ENCODE data around the gene ADAM22. TPM values are rescaled to one million over a fixed set of nuclear protein-coding genes. Genes with fewer than 3 reads are reported as not detected.

ADAM22 gene
- total and polyA plus RNA-seq, 2 of the 4 experiments (the other 2 are of a cell fraction): 0.03 to 0.18 TPM

GRCh38 chr7:88223265-88223664 is 289.2 kb downstream of the ADAM22 start:
- Histone ChIP-seq H4K5ac (ENCODE audit: low read depth, low read length) (no peak overlapping the region), H3K23ac (ENCODE audit: low read depth, low read length) (no peak overlapping the region), H2BK120ac (ENCODE audit: low read depth, low read length) (no peak overlapping the region), H3K4me3 (ENCODE audit: insufficient read depth, low read depth, low read length) (no peak overlapping the region), H3K36me3 (ENCODE audit: control insufficient read depth, insufficient read depth, low read length) (no peaks in the 10 kb centered on the region), H2AK5ac (ENCODE audit: low read depth, low read length) (no peak overlapping the region), H3K56ac (ENCODE audit: extremely low read depth, insufficient read depth, low read length) (no peak overlapping the region), H2AK9ac (replicated peaks; ENCODE audit: low read depth, low read length, poor library complexity) (no peak overlapping the region), H3K4ac (ENCODE audit: low read depth, low read length) (no peak overlapping the region), H4K20me1 (ENCODE audit: insufficient read depth, low read length) (no peaks in the 10 kb centered on the region), H2BK15ac (ENCODE audit: low read depth, low read length) (no peak overlapping the region), H3K27me3 (ENCODE audit: control insufficient read depth, insufficient read depth, low read length) (no peaks in the 10 kb centered on the region), H4K91ac (ENCODE audit: insufficient read depth, low read depth, low read length) (no peak overlapping the region), H3K9me3 (ENCODE audit: control insufficient read depth, insufficient read depth, low read length) (no peaks in the 10 kb centered on the region), H2BK5ac (ENCODE audit: low read depth, low read length, poor library complexity, severe bottlenecking) (no peak overlapping the region), H2BK20ac (ENCODE audit: low read depth, low read length) (no peak overlapping the region), H3K9me1 (ENCODE audit: insufficient read depth, low read length) (no peaks in the 10 kb centered on the region), H3K14ac (replicated peaks; ENCODE audit: low read depth, low read length) (no peak overlapping the region), H3K9ac (ENCODE audit: low read depth, low read length) (no peak overlapping the region), H4K8ac (ENCODE audit: low read depth in 2 of 2, low read length in 2 of 2) (no peak overlapping the region), H2AFZ (replicated peaks; ENCODE audit: low read length, poor library complexity) (no peak overlapping the region), H3K4me2 (ENCODE audit: low read depth, low read length) (no peak overlapping the region), H3K27ac (ENCODE audit: insufficient read depth, low read length) (no peak overlapping the region), H3K4me1 (ENCODE audit: control insufficient read depth, insufficient read depth, low read length) (no peaks in the 10 kb centered on the region), H3K79me1 (ENCODE audit: low read depth in 1 of 2, low read length in 2 of 2) (peaks cover 4 to 11% of the 10 kb centered on the region in 2 experiments; a peak in 2 of 4 replicates), H3K18ac (ENCODE audit: low read depth, low read length) (no peak overlapping the region)
- TF ChIP-seq USF2 (IDR thresholded peaks at IDR 0.05; ENCODE audit: low read depth, low read length) (no peak), CEBPB (IDR thresholded peaks at IDR 0.05; ENCODE audit: low read depth, low read length) (no peak), FOS (IDR thresholded peaks at IDR 0.05; ENCODE audit: low read depth, low read length) (no peak), POLR2A (IDR thresholded peaks at IDR 0.05; ENCODE audit: low read depth, low read length) (no peak), MAZ (IDR thresholded peaks at IDR 0.05; ENCODE audit: borderline replicate concordance, low read depth, low read length) (no peak), RCOR1 (IDR thresholded peaks at IDR 0.05; ENCODE audit: insufficient replicate concordance, low read length) (no peak), CHD1 (IDR thresholded peaks at IDR 0.05; ENCODE audit: low read depth, low read length) (no peak), BHLHE40 (IDR thresholded peaks at IDR 0.05; ENCODE audit: low read depth, low read length) (no peak), NFE2L2 (IDR thresholded peaks at IDR 0.05; ENCODE audit: low read depth, low read length) (no peak), MAFK (IDR thresholded peaks at IDR 0.05; ENCODE audit: low read depth, low read length) (no peak)
- TF ChIP-seq, protein P1, sequence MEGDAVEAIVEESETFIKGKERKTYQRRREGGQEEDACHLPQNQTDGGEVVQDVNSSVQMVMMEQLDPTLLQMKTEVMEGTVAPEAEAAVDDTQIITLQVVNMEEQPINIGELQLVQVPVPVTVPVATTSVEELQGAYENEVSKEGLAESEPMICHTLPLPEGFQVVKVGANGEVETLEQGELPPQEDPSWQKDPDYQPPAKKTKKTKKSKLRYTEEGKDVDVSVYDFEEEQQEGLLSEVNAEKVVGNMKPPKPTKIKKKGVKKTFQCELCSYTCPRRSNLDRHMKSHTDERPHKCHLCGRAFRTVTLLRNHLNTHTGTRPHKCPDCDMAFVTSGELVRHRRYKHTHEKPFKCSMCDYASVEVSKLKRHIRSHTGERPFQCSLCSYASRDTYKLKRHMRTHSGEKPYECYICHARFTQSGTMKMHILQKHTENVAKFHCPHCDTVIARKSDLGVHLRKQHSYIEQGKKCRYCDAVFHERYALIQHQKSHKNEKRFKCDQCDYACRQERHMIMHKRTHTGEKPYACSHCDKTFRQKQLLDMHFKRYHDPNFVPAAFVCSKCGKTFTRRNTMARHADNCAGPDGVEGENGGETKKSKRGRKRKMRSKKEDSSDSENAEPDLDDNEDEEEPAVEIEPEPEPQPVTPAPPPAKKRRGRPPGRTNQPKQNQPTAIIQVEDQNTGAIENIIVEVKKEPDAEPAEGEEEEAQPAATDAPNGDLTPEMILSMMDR (conservative IDR thresholded peaks at IDR 0.05; ENCODE audit: low read depth, low read length): no peak
- TF ChIP-seq, protein P2, sequence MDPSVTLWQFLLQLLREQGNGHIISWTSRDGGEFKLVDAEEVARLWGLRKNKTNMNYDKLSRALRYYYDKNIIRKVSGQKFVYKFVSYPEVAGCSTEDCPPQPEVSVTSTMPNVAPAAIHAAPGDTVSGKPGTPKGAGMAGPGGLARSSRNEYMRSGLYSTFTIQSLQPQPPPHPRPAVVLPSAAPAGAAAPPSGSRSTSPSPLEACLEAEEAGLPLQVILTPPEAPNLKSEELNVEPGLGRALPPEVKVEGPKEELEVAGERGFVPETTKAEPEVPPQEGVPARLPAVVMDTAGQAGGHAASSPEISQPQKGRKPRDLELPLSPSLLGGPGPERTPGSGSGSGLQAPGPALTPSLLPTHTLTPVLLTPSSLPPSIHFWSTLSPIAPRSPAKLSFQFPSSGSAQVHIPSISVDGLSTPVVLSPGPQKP (IDR thresholded peaks at IDR 0.05; ENCODE audit: borderline replicate concordance, low read depth, low read length): no peak
- no TSS peak for BruUV-seq (replicated peaks)
- ATAC-seq (ENCODE audit: low read depth): no peak
- ChIA-PET POLR2A (ENCODE audit: unreplicated experiment) (no interaction called here), CTCF (no interaction called here)
- WGBS, 2 experiments (ENCODE audit: extremely low coverage in 2 of 2, insufficient read length in 1 of 2): no CpG with 5 or more reads among the region's 2 CpGs
- no peak for DNase-seq
- dilution Hi-C loops (cut with HindIII; ENCODE audit: low sequenced_read_pairs, unreplicated experiment): no loop called here
- in situ Hi-C loops (cut with MboI; ENCODE audit: low sequenced_read_pairs): no loop called here
- intact Hi-C loops (cut with micrococcal nuclease): no loop called here

All from IMR-90 (cell line).